Vagina (tissue), 2 donors: ENCODE measurements around the gene LPP. TPM values are rescaled to one million over a fixed set of nuclear protein-coding genes. Genes with fewer than 3 reads are reported as not detected.

ENCODE experiments used
- DNase-seq, 2 donors: peaks; one replicate each; pipeline ENCODE4 v3.0.0-alpha.2; 2017; ENCODE audit errors: extremely low spot score in 2 of 2
- H3K27ac ChIP-seq: fragments of 200-600 bp; sonication (generic); one replicate; pipeline ENCODE4 v1.5.1; 2019
- H3K27me3 ChIP-seq: fragments of 200-600 bp; sonication (generic); one replicate; pipeline ENCODE4 v1.5.1; 2019
- H3K36me3 ChIP-seq, 2 donors: fragments of 200-600 bp; sonication (generic); one replicate each; pipeline ENCODE4 v1.5.1; 2017 to 2019
- H3K4me1 ChIP-seq: fragments of 200-600 bp; sonication (generic); one replicate; pipeline ENCODE4 v1.5.1; 2019
- H3K4me3 ChIP-seq, 2 donors: fragments of 200-600 bp; sonication (generic); 1 replicate in 1 of 2; 2 replicates in 1 of 2; pipeline ENCODE4 v1.5.1; 2016 to 2019
- H3K9me3 ChIP-seq: fragments of 200-600 bp; sonication (generic); one replicate; pipeline ENCODE4 v1.5.1; 2019
- POLR2A ChIP-seq, 2 donors: fragments of 450-650 bp; IDR thresholded peaks; one replicate each; pipeline ENCODE4 v1.6.1; 2017; ENCODE audit warnings: antibody characterized with exemption in 2 of 2, mild to moderate bottlenecking in 2 of 2, moderate library complexity in 2 of 2
- POLR2AphosphoS5 ChIP-seq, 2 donors: sonication (generic); formaldehyde crosslinking; IDR thresholded peaks; one replicate each; pipeline ENCODE4 v1.9.0; 2017; ENCODE audit warnings: antibody characterized with exemption in 2 of 2, mild to moderate bottlenecking in 2 of 2, low read depth in 1 of 2; ENCODE audit not compliant: insufficient read depth in 1 of 2
- intact Hi-C: fragments of 100-400 bp; cut with DNase I; formaldehyde crosslinking; loops from one replicate; pipeline ENCODE4 v1.15.1; 2023
- total RNA-seq: library from RNA; depleted of rRNA; stranded (reverse); fragments of >200 nt; gene quantifications from one replicate; pipeline ENCODE4 v1.2.3, GENCODE V29; 2016
- TF ChIP-seq, protein P1 (sequence below), 3 experiments: fragments of 450-650 bp in 2 of 3; fragments of 200-600 bp in 1 of 3; sonication (generic) in 1 of 3; IDR thresholded peaks; one replicate each; pipeline ENCODE4 v1.5.1; 2017 to 2019; ENCODE audit warnings: antibody characterized with exemption in 3 of 3, mild to moderate bottlenecking in 2 of 3, moderate library complexity in 2 of 3

The LPP gene
- total RNA-seq, 1 donor from 2014 or later = 248 TPM

DNA sequence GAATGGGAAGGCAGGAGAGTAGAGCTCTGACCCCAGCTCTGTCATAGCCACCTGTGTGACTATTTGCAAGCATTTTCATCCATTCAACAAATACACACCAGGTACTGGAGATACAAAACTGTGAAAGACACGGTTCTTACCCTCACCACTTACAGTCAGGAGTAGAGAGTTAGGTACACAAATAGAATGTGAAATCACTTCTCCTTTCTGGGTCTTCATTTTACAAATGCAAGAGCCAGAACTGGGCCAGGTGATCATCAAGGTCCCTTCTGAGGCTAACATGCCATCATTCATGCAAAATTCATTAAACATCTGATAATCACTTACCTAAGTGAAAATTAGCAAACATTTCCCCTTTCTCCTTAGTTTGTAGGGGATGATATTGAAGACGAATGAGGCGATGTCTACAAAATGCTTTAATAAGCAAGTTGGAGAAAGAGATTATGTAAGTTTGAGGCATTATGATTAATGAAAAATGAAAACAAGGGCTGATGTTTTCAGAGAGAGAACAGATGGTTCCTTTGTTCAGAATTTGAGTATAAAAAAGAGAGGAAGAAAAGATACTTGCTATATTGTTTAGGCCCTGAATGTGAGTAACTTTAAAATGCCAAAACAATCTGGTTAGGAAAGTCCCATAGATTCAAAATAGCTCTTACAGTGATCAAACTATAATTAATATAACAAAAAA lies 88.6 kb downstream of the LPP start:
- TF ChIP-seq POLR2A (IDR thresholded peaks at IDR 0.05) (no peak), POLR2AphosphoS5 (IDR thresholded peaks at IDR 0.05; ENCODE audit: insufficient read depth in 1 of 2, low read depth in 1 of 2) (no peak)
- TF ChIP-seq, protein P1, sequence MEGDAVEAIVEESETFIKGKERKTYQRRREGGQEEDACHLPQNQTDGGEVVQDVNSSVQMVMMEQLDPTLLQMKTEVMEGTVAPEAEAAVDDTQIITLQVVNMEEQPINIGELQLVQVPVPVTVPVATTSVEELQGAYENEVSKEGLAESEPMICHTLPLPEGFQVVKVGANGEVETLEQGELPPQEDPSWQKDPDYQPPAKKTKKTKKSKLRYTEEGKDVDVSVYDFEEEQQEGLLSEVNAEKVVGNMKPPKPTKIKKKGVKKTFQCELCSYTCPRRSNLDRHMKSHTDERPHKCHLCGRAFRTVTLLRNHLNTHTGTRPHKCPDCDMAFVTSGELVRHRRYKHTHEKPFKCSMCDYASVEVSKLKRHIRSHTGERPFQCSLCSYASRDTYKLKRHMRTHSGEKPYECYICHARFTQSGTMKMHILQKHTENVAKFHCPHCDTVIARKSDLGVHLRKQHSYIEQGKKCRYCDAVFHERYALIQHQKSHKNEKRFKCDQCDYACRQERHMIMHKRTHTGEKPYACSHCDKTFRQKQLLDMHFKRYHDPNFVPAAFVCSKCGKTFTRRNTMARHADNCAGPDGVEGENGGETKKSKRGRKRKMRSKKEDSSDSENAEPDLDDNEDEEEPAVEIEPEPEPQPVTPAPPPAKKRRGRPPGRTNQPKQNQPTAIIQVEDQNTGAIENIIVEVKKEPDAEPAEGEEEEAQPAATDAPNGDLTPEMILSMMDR (IDR thresholded peaks at IDR 0.05) = no peak
- Histone ChIP-seq H3K36me3 (no peaks in the 10 kb centered on the region), H3K27ac (no peak overlapping the region), H3K4me3 (no peak overlapping the region), H3K9me3 (no peaks in the 10 kb centered on the region), H3K27me3 (no peaks in the 10 kb centered on the region), H3K4me1 (peaks cover 41% of the 10 kb centered on the region)
- DNase-seq = no peak
- intact Hi-C loops = no loop called here

DNA sequence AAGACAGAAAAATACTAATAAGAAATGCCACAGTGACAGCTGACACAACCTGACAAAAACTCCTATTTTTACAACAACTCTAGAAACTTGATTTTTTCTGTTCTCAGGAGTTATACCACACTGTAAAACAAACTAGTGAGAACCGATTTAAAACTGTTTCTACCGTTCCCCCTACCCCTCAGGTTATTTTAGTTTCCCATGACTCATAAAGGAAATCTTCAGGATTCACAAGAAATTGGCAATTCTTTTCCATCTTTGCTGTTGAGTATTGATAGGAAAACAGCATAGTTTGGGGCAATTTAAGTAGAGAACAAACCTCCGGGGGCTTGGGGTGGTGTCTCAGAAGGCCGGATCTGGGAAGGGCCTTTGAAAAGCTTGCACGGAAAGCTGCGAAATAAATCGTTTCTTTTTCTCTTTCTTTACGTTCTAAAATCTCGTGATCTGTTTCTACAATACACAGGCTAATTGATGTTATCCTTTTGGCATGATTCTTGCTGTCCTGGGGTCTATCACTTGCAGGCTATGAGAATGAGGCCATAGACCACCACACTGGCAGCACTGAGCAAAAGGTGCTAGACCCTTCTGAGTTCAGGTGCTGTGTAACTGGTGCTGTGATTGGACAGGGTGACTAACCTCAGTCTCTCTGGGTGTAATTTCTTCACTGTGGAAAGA lies 89.3 kb downstream of the LPP start:
- intact Hi-C loops = no loop called here
- Histone ChIP-seq H3K27ac (no peak overlapping the region), H3K4me3 (no peak overlapping the region)

DNA sequence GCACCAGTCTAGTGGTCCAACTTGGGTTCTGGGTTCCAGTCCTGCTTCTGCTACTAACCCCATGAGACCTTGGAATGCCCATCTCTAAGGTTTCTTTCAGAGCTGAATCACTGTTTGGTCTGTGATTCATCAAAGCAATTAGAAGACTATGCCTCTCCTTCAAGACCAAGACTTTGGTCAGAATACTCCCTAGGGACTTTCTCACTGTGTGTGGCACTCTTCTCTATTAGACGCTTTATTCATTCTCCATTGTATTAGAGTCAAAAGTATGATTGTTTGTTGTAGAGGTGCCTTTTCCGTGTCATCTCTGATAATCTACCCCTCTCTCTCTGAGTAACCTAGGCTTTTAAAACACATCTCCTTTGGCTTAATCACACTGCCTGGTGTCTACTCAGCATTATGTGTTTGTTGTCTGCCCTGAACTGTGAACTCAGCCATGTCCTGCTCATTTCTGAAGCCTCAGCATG lies 90.5 kb downstream of the LPP start:
- DNase-seq = no peak
- H3K36me3 ChIP-seq = no peaks in the 10 kb centered on the region
- no peak overlapping the region for H3K27ac ChIP-seq
- peaks cover 24% of the 10 kb centered on the region for H3K4me1 ChIP-seq
- intact Hi-C loops = no loop called here
- no peak for TF ChIP-seq POLR2A (IDR thresholded peaks at IDR 0.05)
- no peaks in the 10 kb centered on the region for H3K9me3 ChIP-seq
- no peak overlapping the region for H3K4me3 ChIP-seq
- H3K27me3 ChIP-seq = no peaks in the 10 kb centered on the region

More for the DNA sequence above, 89.3 kb downstream of the LPP start:
- no peak for DNase-seq
- Histone ChIP-seq H3K4me1 (peaks cover 35% of the 10 kb centered on the region), H3K36me3 (no peaks in the 10 kb centered on the region), H3K9me3 (no peaks in the 10 kb centered on the region), H3K27me3 (no peaks in the 10 kb centered on the region)
- TF ChIP-seq POLR2A (IDR thresholded peaks at IDR 0.05) (no peak), POLR2AphosphoS5 (IDR thresholded peaks at IDR 0.05; ENCODE audit: insufficient read depth in 1 of 2, low read depth in 1 of 2) (no peak)
- TF ChIP-seq, protein P1 (IDR thresholded peaks at IDR 0.05) = no peak

DNA sequence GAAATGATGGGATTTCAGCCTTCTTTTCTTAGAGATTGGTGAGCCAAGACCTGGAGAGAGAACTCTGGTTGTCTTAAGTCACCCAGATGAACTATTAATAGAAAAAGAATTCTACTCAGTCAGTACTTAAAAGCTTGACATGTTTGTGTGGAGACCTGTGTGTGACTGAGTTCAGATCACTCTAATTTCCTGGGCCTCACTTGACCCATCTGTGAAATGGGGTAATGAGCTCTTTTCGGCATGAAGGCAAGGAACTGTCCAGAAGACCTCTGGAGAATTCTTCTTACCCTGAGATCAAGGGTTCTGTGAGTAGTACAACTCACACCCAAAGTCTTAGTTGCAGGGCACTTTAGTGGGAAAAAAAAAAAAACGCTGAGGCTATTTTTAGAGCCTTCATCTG lies 92.9 kb downstream of the LPP start:
- no peak for TF ChIP-seq POLR2AphosphoS5 (IDR thresholded peaks at IDR 0.05; ENCODE audit: insufficient read depth in 1 of 2, low read depth in 1 of 2)
- Histone ChIP-seq H3K27me3 (no peaks in the 10 kb centered on the region), H3K9me3 (no peaks in the 10 kb centered on the region), H3K36me3 (no peaks in the 10 kb centered on the region), H3K4me1 (peaks cover 5% of the 10 kb centered on the region), H3K27ac (no peak overlapping the region), H3K4me3 (no peak overlapping the region)
- intact Hi-C loops = no loop called here
- DNase-seq = no peak

DNA sequence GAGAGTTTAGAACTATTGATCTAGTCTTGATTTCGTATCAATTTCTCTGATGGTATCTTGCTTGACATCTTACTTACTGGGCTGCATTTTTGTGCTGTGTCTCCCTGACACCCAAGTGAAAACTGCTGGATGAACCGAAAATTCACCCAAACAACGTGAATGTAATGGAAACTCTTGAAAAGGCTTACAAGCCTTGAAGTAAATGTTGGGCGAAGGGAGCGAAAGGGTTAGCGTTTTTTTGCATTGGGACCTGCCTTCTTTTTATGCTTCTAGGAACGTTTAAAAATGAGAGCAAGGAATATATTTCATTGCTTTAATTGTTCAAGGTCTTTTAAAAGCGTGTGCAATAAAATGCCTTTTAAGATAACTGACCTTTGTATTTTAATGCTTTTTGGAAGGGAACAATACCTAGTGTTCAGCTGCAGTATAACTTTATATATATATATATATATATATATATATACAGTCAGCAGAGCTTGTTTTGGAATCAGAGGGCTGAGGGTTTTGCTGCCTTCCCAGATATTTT lies 94.1 kb downstream of the LPP start:
- Histone ChIP-seq H3K4me3 (no peak overlapping the region), H3K4me1 (no peaks in the 10 kb centered on the region), H3K36me3 (no peaks in the 10 kb centered on the region), H3K27ac (no peak overlapping the region), H3K9me3 (no peaks in the 10 kb centered on the region), H3K27me3 (no peaks in the 10 kb centered on the region)
- DNase-seq = no peak
- TF ChIP-seq POLR2A (IDR thresholded peaks at IDR 0.05) (no peak), POLR2AphosphoS5 (IDR thresholded peaks at IDR 0.05; ENCODE audit: insufficient read depth in 1 of 2, low read depth in 1 of 2) (no peak)
- TF ChIP-seq, protein P1 (IDR thresholded peaks at IDR 0.05) = no peak
- intact Hi-C loops = no loop called here
